Stimulated activated CD8-positive, alpha-beta memory T cell treated with anti-CD3 and anti-CD28 coated beads, Interleukin-4, amount 100 ng/mL, for 48 hours (primary cell): ENCODE results near the gene STK17A.
"Not testable (repeated sequence)": the region's sequence is repeated elsewhere in the genome, so short reads cannot be mapped to it uniquely, and the experiment has no call there.

Source experiments
- DNase-seq: peaks from one replicate; pipeline ENCODE4 v3.0.0-alpha.2; 2020

STK17A gene

GRCh38 chr7:43660141-43660540 lies 77.2 kb downstream of the STK17A start:
- DNase-seq: no peak

DNA sequence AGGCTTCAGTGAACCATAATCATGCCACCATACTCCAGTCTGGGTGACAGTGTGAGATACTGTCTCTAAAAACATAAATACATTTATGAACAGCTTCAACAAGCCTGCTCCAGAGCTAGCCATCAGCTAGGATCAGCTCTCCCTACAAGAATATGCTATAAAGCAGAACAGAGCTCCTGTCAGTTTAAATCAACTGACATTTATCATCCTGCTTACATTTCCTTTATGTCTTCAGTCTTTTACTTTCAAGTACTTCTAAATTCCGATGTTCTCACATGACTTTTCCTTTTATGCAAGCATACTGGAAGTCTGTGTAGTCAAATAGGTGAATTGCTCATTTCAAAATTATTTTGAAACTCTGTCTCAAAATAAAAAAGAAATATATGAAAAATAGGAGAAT lies 81.8 kb downstream of the STK17A start:
- DNase-seq: no peak

GRCh38 chr7:43666938-43667337 lies 84.0 kb downstream of the STK17A start:
- no peak for DNase-seq

DNA sequence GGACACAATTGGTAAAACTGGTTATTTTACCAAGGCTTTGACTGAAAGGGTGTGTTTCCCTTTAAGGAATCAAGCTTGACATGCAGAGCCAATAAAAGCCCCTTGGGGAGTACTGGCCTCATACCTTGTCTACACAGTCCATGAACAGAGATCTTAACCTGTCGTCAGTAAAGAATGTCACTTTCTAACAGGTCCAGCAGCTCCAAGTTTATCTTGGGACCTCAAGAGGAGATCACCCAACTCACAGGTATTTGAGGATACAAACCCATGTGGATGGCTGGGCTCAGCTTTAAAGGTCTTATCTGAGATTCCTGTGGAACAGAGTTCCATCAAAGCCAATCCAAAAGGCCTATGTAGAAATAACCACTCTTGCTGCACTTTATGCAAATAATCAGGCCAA lies 85.1 kb downstream of the STK17A start:
- no peak for DNase-seq

- DNase-seq: peak; percentile 81
These were observed 86.6 kb downstream of the STK17A start for GRCh38 chr7:43669286-43670081.

- no peak for DNase-seq
These were observed 88.6 kb downstream of the STK17A start for GRCh38 chr7:43671521-43671920.

- not testable (repeated sequence) for DNase-seq
These were observed 90.5 kb downstream of the STK17A start for GRCh38 chr7:43673243-43673976.

GRCh38 chr7:43674559-43675436 lies 91.9 kb downstream of the STK17A start:
- no peak for DNase-seq
